Activated CD4-positive, alpha-beta T cell treated with anti-CD3 and anti-CD28 coated beads, Interleukin-2, amount 10 ng/mL, durations not matched to agents 24 days and 14 days (primary cell): ENCODE measurements around the gene MAP3K6. TPM values are rescaled to one million over a fixed set of nuclear protein-coding genes. Genes with fewer than 3 reads are reported as not detected.
"Not testable (repeated sequence)": the region's sequence is repeated elsewhere in the genome, so short reads cannot be mapped to it uniquely, and the experiment has no call there.

Experiments used
- DNase-seq: peaks from one replicate; pipeline ENCODE4 v3.0.0; 2022
- H3K27ac Mint-ChIP-seq: one replicate; pipeline ENCODE4 v1.8.0; 2022; ENCODE audit warnings: mild to moderate bottlenecking, mixed read lengths
- H3K27me3 Mint-ChIP-seq: one replicate; pipeline ENCODE4 v1.8.0; 2022; ENCODE audit warnings: mixed read lengths
- H3K36me3 Mint-ChIP-seq: one replicate; pipeline ENCODE4 v1.8.0; 2022; ENCODE audit warnings: low read depth, mild to moderate bottlenecking, mixed read lengths
- H3K4me1 Mint-ChIP-seq: one replicate; pipeline ENCODE4 v1.8.0; 2021; ENCODE audit warnings: mixed read lengths
- H3K4me3 Mint-ChIP-seq: one replicate; pipeline ENCODE4 v1.8.0; 2022; ENCODE audit warnings: mild to moderate bottlenecking, moderate library complexity, mixed read lengths
- H3K9me3 Mint-ChIP-seq: one replicate; pipeline ENCODE4 v1.8.0; 2021; ENCODE audit warnings: mixed read lengths
- intact Hi-C: fragments of 100-400 bp; cut with micrococcal nuclease; formaldehyde crosslinking; loops from one replicate; pipeline ENCODE4 v1.15.1; 2023
- total RNA-seq: library from RNA; stranded (reverse); gene quantifications from 2 replicates; pipeline ENCODE4 v1.2.3, GENCODE V29; 2022

Gene MAP3K6
- total RNA-seq, 1 donor from 2014 or later: 13.2 TPM

- peak; percentile 98 for DNase-seq
- Mint-ChIP-seq H3K9me3 (no peaks in the 10 kb centered on the region), H3K36me3 (no peaks in the 10 kb centered on the region), H3K27me3 (peaks cover 12% of the 10 kb centered on the region), H3K4me1 (peaks cover 13% of the 10 kb centered on the region), H3K4me3 (peak within 1 kb of the TSS; percentile 87), H3K27ac (peak within 1 kb of the TSS; percentile 93)
- intact Hi-C loops: loop anchor here (1.0 kb wide), 4 partner anchors 26 to 271 kb away; partner anchors contain the start of genes MAP3K6 and TMEM222
Observed at GRCh38 chr1:27392096-27392777, 25.5 kb upstream of the MAP3K6 start, which contains the start of gene GPR3. Gene GPR3, plus strand, starts transcription at chr1:27392622. Its CDS starts 1,177 bp downstream, at chr1:27393799.

- H3K4me1 Mint-ChIP-seq: peaks cover 13% of the 10 kb centered on the region
- H3K9me3 Mint-ChIP-seq: no peaks in the 10 kb centered on the region
- H3K36me3 Mint-ChIP-seq: no peaks in the 10 kb centered on the region
- peak; percentile 70 for DNase-seq
- H3K27me3 Mint-ChIP-seq: peaks cover 12% of the 10 kb centered on the region
- intact Hi-C loops: loop anchor here (1.0 kb wide), 4 partner anchors 25 to 272 kb away; partner anchors contain the start of genes MAP3K6 and TMEM222
- peak overlapping the region; percentile 87 for H3K4me3 Mint-ChIP-seq
- peak overlapping the region; percentile 93 for H3K27ac Mint-ChIP-seq
Observed at GRCh38 chr1:27391511-27392095, 24.8 kb upstream of the MAP3K6 start.

- Mint-ChIP-seq H3K36me3 (no peaks in the 10 kb centered on the region), H3K9me3 (no peaks in the 10 kb centered on the region), H3K4me1 (peaks cover 16% of the 10 kb centered on the region), H3K27me3 (peaks cover 16% of the 10 kb centered on the region), H3K4me3 (no peak overlapping the region), H3K27ac (peak overlapping the region; percentile 0)
- intact Hi-C loops: loop anchor here (1.0 to 2.0 kb wide), 3 partner anchors 31 to 88 kb away; no protein-coding TSS in a partner anchor
- DNase-seq: peak; percentile 93
Observed at GRCh38 chr1:27388337-27389005, 21.7 kb upstream of the MAP3K6 start.

- DNase-seq, intact Hi-C loops, H3K27ac Mint-ChIP-seq, H3K4me3 Mint-ChIP-seq, H3K9me3 Mint-ChIP-seq, H3K4me1 Mint-ChIP-seq, H3K36me3 Mint-ChIP-seq: not testable (repeated sequence)
- H3K27me3 Mint-ChIP-seq: peaks cover 13% of the 10 kb centered on the region
Observed at GRCh38 chr1:27384797-27385196, 18.0 kb upstream of the MAP3K6 start.

GRCh38 chr1:27383661-27384060 is 16.9 kb upstream of the MAP3K6 start:
- H3K4me3 Mint-ChIP-seq: no peak overlapping the region
- DNase-seq: no peak
- H3K36me3 Mint-ChIP-seq: no peaks in the 10 kb centered on the region
- H3K27ac Mint-ChIP-seq: no peak overlapping the region
- peaks cover 11% of the 10 kb centered on the region for H3K27me3 Mint-ChIP-seq
- H3K4me1 Mint-ChIP-seq: peaks cover 6% of the 10 kb centered on the region
- H3K9me3 Mint-ChIP-seq: no peaks in the 10 kb centered on the region
- intact Hi-C loops: no loop called here

- H3K4me1 Mint-ChIP-seq: peaks cover 4% of the 10 kb centered on the region
- no peaks in the 10 kb centered on the region for H3K9me3 Mint-ChIP-seq
- H3K4me3 Mint-ChIP-seq: no peak within 1 kb of the TSS
- H3K36me3 Mint-ChIP-seq: no peaks in the 10 kb centered on the region
- intact Hi-C loops: no loop called here
- peak; percentile 88 for DNase-seq
- peaks cover 11% of the 10 kb centered on the region for H3K27me3 Mint-ChIP-seq
- no peak within 1 kb of the TSS for H3K27ac Mint-ChIP-seq
Observed at GRCh38 chr1:27383039-27383605, 16.4 kb upstream of the MAP3K6 start, which contains the start of gene CD164L2. Gene CD164L2, minus strand, starts transcription at chr1:27383333. Its CDS starts 94 bp downstream, at chr1:27383239.

GRCh38 chr1:27381969-27382762 is 15.4 kb upstream of the MAP3K6 start:
- DNase-seq: no peak
- intact Hi-C loops: no loop called here
- Mint-ChIP-seq H3K9me3 (no peaks in the 10 kb centered on the region), H3K4me1 (peaks cover 4% of the 10 kb centered on the region), H3K27ac (no peak overlapping the region), H3K4me3 (no peak overlapping the region), H3K27me3 (peaks cover 11% of the 10 kb centered on the region), H3K36me3 (no peaks in the 10 kb centered on the region)

GRCh38 chr1:27380766-27381733 is 14.3 kb upstream of the MAP3K6 start:
- peaks cover 3% of the 10 kb centered on the region for H3K4me1 Mint-ChIP-seq
- H3K9me3 Mint-ChIP-seq: no peaks in the 10 kb centered on the region
- H3K4me3 Mint-ChIP-seq: no peak overlapping the region
- no peak overlapping the region for H3K27ac Mint-ChIP-seq
- intact Hi-C loops: no loop called here
- H3K36me3 Mint-ChIP-seq: no peaks in the 10 kb centered on the region
- peaks cover 7% of the 10 kb centered on the region for H3K27me3 Mint-ChIP-seq
- DNase-seq: no peak

- H3K4me1 Mint-ChIP-seq: peaks cover 3% of the 10 kb centered on the region
- no peak overlapping the region for H3K27ac Mint-ChIP-seq
- intact Hi-C loops: no loop called here
- no peak overlapping the region for H3K4me3 Mint-ChIP-seq
- H3K36me3 Mint-ChIP-seq: no peaks in the 10 kb centered on the region
- DNase-seq: no peak
- peaks cover 7% of the 10 kb centered on the region for H3K27me3 Mint-ChIP-seq
- no peaks in the 10 kb centered on the region for H3K9me3 Mint-ChIP-seq
Observed at GRCh38 chr1:27380224-27380623, 13.5 kb upstream of the MAP3K6 start.

GRCh38 chr1:27379564-27380122 is 12.9 kb upstream of the MAP3K6 start:
- Mint-ChIP-seq H3K9me3 (no peaks in the 10 kb centered on the region), H3K4me1 (peaks cover 3% of the 10 kb centered on the region), H3K27ac (no peak overlapping the region), H3K27me3 (peaks cover 7% of the 10 kb centered on the region), H3K4me3 (no peak overlapping the region), H3K36me3 (no peaks in the 10 kb centered on the region)
- intact Hi-C loops: no loop called here
- DNase-seq: no peak

GRCh38 chr1:27377760-27378495 is 11.2 kb upstream of the MAP3K6 start:
- DNase-seq: no peak
- no peaks in the 10 kb centered on the region for H3K36me3 Mint-ChIP-seq
- H3K4me1 Mint-ChIP-seq: no peaks in the 10 kb centered on the region
- no peaks in the 10 kb centered on the region for H3K9me3 Mint-ChIP-seq
- no peak overlapping the region for H3K4me3 Mint-ChIP-seq
- peaks cover 7% of the 10 kb centered on the region for H3K27me3 Mint-ChIP-seq
- intact Hi-C loops: no loop called here
- no peak overlapping the region for H3K27ac Mint-ChIP-seq
